DMS114 treated with DMSO at 0.1 percent for 48 hours (cell line): ENCODE results near the gene S100Z.
"Not testable (repeated sequence)": the region's sequence is repeated elsewhere in the genome, so short reads cannot be mapped to it uniquely, and the experiment has no call there.

Source experiments
- DNase-seq: peaks from one replicate; lab custom pipeline; 2025; ENCODE audit not compliant: unreplicated experiment; lab: John Stamatoyannopoulos, UW

S100Z gene

GRCh38 chr5:76822105-76822731 is 27.6 kb upstream of the S100Z start:
- not testable (repeated sequence) for DNase-seq

- DNase-seq: not testable (repeated sequence)
These were observed 23.4 kb upstream of the S100Z start for GRCh38 chr5:76826416-76826815.

- no peak for DNase-seq
These were observed 18.7 kb upstream of the S100Z start for GRCh38 chr5:76831110-76831452.

- DNase-seq: no peak
These were observed 13.6 kb upstream of the S100Z start for GRCh38 chr5:76836181-76836580.

GRCh38 chr5:76836585-76836984 is 13.2 kb upstream of the S100Z start:
- no peak for DNase-seq

DNA sequence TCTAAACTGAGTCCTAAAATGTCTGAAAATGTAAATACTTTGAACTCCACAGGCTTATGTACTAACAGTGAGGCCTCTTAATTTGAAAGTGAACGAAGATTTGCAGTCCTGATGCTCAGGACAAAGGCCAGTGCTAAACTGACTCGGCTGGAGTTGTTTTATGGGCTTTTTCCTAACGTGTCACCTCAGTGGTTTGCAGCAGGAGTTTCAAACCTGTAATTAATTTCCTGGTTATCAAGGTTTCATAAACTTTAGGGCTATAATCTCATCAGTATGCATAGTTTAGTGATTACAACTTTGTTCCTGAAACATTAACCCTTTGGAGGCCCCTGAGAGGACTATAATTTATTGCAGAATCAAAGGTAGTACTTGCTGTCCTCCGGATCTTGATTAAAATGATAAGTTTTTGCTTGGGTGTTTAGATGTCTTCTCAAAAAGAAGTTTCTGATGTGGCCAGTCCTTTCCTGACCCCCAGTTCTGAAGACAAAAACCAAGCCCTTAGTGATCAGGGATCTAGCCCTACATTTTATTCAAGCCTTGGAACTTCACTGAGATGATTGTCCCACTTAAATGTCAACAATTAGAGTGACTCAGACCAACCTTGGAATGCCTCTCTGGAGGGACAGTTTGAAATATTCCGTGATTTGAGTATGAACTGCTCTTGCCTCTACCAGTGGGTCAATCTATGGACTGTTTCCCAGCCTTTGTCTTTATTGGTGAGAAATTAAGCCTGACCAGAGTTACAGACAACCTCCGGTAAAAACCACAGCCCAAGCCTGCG is 11.1 kb upstream of the S100Z start:
- DNase-seq: no peak

DNA sequence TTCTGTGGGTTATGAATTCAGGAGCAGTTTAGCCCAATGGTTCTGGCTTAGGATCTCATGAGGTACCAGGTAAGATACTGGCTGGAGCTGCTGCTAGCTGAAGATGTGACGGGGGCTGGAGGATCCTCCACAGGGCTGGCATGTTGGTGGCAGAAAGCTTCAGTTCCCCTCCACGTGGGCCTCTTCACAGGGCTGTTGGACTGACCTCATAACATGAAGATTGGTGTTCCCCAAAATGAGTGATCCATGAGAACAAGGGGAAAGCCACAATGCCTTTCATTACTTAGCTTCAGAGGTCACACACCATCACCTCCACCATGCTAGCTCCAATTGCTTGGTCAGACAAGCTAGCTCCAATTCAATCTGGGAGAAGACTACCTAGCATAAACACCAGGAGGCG is 8.5 kb upstream of the S100Z start:
- DNase-seq: no peak

- no peak for DNase-seq
These were observed 3.9 kb upstream of the S100Z start for GRCh38 chr5:76845890-76846289.

DNA sequence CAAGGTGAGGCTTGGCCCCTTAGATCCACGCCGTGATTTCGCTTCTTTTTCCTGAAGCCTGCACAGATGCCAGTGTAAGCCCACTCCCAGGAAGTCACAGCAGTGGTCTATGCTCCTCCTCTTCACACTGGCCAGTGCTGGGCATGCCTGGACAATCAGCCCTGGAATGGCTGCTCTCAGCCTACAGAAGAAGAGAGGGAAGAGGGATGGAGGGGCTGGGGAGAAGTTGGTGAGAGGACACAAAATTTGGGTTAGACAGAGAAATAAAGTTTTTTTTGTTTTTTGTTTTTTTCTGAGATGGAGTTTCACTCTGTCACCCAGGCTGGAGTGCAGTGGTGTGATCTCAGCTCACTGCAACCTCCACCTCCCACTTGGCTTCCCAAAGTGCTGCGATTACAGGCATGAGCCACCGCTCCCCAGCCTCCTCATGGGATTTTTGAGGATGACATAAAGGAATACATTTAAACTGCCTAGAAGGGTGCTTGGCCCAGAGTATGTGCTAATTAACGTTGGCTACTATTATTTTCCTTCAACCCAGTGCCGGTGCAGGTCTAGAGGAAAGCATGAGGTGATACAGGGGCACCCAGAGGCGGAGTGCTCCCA is 830 bp downstream of the S100Z start:
- DNase-seq: no peak

DNA sequence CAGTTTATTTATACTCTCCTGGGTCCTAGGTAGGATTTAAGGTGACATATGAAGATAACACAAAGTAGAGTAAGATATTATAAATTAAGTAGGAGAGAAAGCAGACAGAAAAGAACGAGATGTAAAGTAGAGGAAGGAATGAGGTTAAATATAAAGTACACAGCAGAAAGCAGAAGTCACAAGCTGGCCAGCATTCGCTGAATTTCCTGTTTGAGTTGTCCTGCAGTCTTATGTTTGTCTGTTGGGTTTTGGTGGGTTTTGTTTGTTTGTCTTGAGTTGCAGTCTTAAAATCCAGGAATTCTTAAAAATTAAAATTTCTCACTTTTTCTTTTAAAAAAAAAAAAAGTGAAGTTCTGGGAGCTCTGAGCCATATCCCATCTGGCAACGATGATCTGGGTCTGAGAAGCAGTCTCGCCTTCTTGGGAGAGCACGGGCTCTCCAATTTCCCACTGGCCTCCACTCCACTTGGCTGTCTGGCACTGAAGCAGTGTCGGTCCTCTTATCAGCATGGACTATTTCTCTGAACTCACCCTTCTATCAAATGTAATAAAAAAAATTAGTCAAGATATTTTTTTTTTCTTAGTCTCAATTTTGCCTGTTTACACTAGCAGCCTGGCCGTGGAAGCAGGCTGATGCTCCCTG is 2.0 kb downstream of the S100Z start:
- no peak for DNase-seq

GRCh38 chr5:76852772-76853171 is 3.0 kb downstream of the S100Z start:
- DNase-seq: no peak

GRCh38 chr5:76853741-76854140 is 3.9 kb downstream of the S100Z start:
- DNase-seq: not testable (repeated sequence)

DNA sequence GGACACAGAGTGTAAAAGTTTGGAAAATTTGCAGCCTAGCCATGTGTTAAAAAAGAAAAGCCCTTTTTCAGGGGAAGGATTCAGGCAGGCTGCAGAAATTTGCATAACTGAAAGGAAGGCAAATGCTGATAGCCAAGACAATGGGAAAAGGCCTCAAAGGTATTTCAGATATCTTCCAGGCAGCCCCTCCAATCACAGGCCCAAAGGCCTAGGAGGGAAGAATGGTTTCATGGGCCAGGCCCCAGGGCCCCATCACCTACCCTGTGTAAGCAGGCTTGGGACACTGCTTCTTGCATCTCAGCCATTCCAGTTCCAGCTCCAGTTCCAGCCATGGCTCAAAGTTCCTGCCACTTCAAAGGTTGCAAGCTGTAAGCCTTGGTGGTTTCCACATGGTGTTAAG is 4.8 kb downstream of the S100Z start:
- no peak for DNase-seq

- DNase-seq: not testable (repeated sequence)
These were observed 5.7 kb downstream of the S100Z start for GRCh38 chr5:76855501-76855900.

DNA sequence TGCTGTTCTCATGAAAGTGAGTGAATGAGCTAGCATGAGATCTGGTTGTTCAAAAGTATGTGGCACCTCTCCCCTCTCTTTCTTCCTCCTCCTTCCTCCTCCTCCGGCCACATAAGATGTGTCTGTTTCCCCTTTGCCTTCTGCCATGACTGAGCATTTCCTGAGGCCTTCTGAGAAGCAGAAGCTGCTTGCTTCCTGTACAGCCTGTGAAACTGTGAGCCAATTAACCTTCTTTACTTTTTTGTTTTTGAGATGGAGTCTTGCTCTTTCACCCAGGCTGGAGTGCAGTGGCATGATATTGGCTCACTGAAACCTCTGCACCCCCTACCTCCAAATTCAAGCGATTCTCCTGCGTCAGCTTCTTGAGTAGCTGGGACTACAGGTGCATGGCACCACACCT is 6.1 kb downstream of the S100Z start:
- DNase-seq: no peak

GRCh38 chr5:76856800-76857199 is 7.0 kb downstream of the S100Z start:
- DNase-seq: not testable (repeated sequence)

- no peak for DNase-seq
These were observed 9.9 kb downstream of the S100Z start for GRCh38 chr5:76859591-76860247.

DNA sequence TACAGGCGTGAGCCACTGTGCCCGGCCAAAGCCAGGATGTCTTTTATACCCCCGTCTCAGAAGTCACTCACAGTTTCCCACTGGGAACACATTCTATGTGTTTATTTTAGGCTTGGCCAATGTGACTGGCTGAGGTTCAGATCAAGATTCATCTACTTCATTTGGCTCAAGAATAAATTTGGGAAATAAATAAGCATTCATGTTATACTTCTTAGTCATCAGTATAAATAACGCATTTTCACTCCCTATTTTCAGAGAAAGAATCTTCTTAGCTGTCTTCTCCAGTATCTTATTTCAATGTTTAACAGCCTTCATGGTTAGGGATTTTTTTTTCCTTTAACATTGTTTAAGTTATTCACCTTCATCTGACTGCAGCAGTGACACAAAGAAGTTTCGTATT is 11.8 kb downstream of the S100Z start:
- no peak for DNase-seq

DNA sequence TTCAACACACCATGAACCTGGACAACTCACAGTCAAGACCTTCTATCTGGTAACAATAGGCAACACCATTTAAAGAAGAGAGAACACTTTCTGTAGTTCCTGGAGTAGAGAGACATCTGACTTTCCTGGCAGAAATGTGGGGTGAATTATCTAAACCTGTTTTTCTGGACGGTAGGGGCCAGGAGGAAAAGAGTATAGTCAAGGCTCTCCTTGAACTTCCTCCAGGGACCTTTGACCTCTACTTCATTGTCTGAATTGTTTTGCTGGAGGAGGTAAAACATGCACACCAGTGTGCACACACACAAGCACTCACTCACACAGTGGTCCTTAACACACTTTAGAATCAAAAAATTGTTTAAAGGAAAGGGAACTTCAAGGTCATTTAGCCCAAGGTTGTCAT is 13.2 kb downstream of the S100Z start:
- DNase-seq: no peak

DNA sequence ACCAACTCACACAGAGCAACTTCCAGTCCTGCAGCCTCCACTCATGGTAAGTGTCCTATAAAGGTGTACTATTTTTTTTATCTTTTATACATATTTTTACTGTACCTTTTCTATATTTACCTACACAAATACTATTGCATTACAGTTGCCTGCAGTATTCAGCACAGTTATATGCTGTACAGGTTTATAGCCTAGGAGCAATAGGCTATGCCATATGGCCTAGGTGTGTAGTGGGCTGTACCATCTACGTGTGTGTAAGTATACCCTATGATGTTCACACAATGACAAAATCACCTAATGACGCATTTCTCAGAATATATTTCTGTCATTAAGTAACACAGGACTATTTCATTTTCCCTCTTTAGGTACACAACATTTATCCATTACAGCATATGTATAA is 16.7 kb downstream of the S100Z start:
- DNase-seq: no peak

DNA sequence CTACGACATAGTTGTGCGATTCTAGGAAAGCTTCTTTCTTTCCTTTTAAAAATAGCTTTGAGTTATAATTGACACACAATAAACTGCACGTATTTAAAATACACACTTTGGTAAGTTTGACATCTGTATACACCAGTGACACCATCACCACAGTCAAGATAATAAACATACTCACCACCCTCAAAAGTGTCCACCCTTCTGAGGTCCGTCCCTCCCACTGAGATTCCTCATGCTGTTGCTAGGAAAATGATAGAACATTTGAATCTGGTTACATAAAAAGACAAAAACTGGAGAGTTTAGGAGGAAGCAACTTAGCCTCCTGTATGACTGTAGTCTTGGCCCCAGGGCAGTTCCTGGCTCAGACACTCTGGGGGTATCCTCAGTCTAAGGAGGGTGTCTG is 17.2 kb downstream of the S100Z start:
- DNase-seq: no peak
